Measurements from ENCODE around the gene PARD3B. TPM values are rescaled to one million over a fixed set of nuclear protein-coding genes. Genes with fewer than 3 reads are reported as not detected.

PARD3B gene
- total and polyA plus RNA-seq, 2 of the 8 experiments (the other 6 are each of a cell fraction or from before 2014, with no cell fraction given) = 1.2 to 5.7 TPM

- Histone ChIP-seq H3K27ac (ENCODE audit: low read depth, low read length) (no peak overlapping the region), H3K23me2 (ENCODE audit: low read depth, low read length) (no peaks in the 10 kb centered on the region), H2BK120ac (replicated peaks; ENCODE audit: low read depth, low read length) (no peak overlapping the region), H3K9me3 (ENCODE audit: insufficient read depth in 2 of 2, low read depth in 1 of 2, low read length in 1 of 2) (peaks cover 3 to 10% of the 10 kb centered on the region in 2 experiments), H3K27me3 (replicated peaks in 1 of 4; ENCODE audit: control insufficient read depth in 3 of 4, extremely low read depth in 1 of 4, insufficient read depth in 3 of 4, low read length in 3 of 4) (no peaks in the 10 kb centered on the region), H2BK5ac (ENCODE audit: low read depth, low read length) (no peak overlapping the region), H3K9ac (replicated peaks in 1 of 4; ENCODE audit: extremely low read depth in 1 of 4, low read depth in 3 of 4, low read length in 3 of 4) (no peak overlapping the region), H2BK12ac (ENCODE audit: low read depth, low read length) (no peak overlapping the region), H3K18ac (ENCODE audit: extremely low read depth, low read length) (no peak overlapping the region), H4K8ac (ENCODE audit: extremely low read depth, insufficient read depth, low read length) (no peak overlapping the region), H3K14ac (ENCODE audit: insufficient read length) (no peak overlapping the region), H2AFZ (ENCODE audit: low read length) (no peak overlapping the region), H2BK20ac (ENCODE audit: low read length) (no peak overlapping the region), H3K4me3 (ENCODE audit: extremely low read depth in 1 of 4, insufficient read depth in 2 of 4, low read depth in 3 of 4, low read length in 4 of 4) (no peak overlapping the region), H4K20me1 (replicated peaks in 1 of 2; ENCODE audit: control insufficient read depth in 1 of 2, insufficient read depth in 2 of 2, low read length in 2 of 2) (no peaks in the 10 kb centered on the region), H3K4me2 (ENCODE audit: insufficient read depth in 1 of 2, low read depth in 2 of 2, low read length in 2 of 2) (no peak overlapping the region), H4K5ac (ENCODE audit: insufficient read length, low read depth, low read length) (no peak overlapping the region), H3K4me1 (replicated peaks in 1 of 4; ENCODE audit: control insufficient read depth in 3 of 4, insufficient read depth in 4 of 4, low read length in 3 of 4) (peaks cover 0 to 6% (median 2%) of the 10 kb centered on the region in 4 experiments; a peak in 3 of 7 replicates), H4K91ac (replicated peaks; ENCODE audit: insufficient read length, low read length) (no peak overlapping the region), H3K23ac (ENCODE audit: insufficient read length) (no peak overlapping the region), H3K4ac (replicated peaks; ENCODE audit: insufficient read length, low read depth, low read length) (no peak overlapping the region), H2BK15ac (ENCODE audit: low read length) (no peak overlapping the region), H3K36me3 (ENCODE audit: control insufficient read depth in 2 of 4, insufficient read depth in 4 of 4, low read length in 3 of 4) (no peaks in the 10 kb centered on the region), H3K56ac (replicated peaks; ENCODE audit: insufficient read length, low read depth, low read length) (no peak overlapping the region), H2AK5ac (ENCODE audit: low read depth, low read length) (no peak overlapping the region), H3K79me1 (ENCODE audit: low read depth, low read length) (no peaks in the 10 kb centered on the region; the same call in 1 of the 2 replicates), H3K79me2 (ENCODE audit: control insufficient read depth in 1 of 2, insufficient read depth in 2 of 2, low read length in 2 of 2) (no peaks in the 10 kb centered on the region)
- no peak for FAIRE-seq
- ChIA-PET CTCF (ENCODE audit: partially characterized antibody) (interaction anchor here (1.1 kb wide), 1 partner anchor 16 kb away, joined by 4 read pairs; no protein-coding TSS in a partner anchor), POLR2A (ENCODE audit: partially characterized antibody) (no interaction called here)
- TF ChIP-seq JUND (IDR thresholded peaks at IDR 0.05; ENCODE audit: low read length) = no peak
- no peak for TF ChIP-seq CREB1 (IDR thresholded peaks at IDR 0.05)
- no peak for TF ChIP-seq HDAC6 (IDR thresholded peaks at IDR 0.05; ENCODE audit: low read depth, low read length)
- no peak for TF ChIP-seq SP2 (IDR thresholded peaks at IDR 0.05; ENCODE audit: low read length)
- no peak for TF ChIP-seq ASH2L (IDR thresholded peaks at IDR 0.05; ENCODE audit: low read length)
- no peak for TF ChIP-seq BACH1 (IDR thresholded peaks at IDR 0.05; ENCODE audit: low read length)
- TF ChIP-seq MAFK (IDR thresholded peaks at IDR 0.05; ENCODE audit: low read depth, low read length) = no peak
- TF ChIP-seq BCL11A (IDR thresholded peaks at IDR 0.05; ENCODE audit: low read depth in 2 of 2, low read length in 2 of 2) = no peak
- TF ChIP-seq RFX5 (IDR thresholded peaks at IDR 0.05; ENCODE audit: borderline replicate concordance, low read depth, low read length) = no peak
- TF ChIP-seq SIN3A (conservative IDR thresholded peaks at IDR 0.05 in 1 of 2, IDR thresholded peaks at IDR 0.05 in 1 of 2; ENCODE audit: low read depth in 1 of 2, low read length in 2 of 2) = no peak
- DNase-seq (ENCODE audit: low read depth in 1 of 2, low spot score in 2 of 2) = no peak
- WGBS, 2 experiments (ENCODE audit: extremely low coverage in 1 of 2, insufficient coverage in 1 of 2, insufficient read length in 1 of 2, insufficient replicate concordance in 2 of 2, low coverage in 1 of 2, low lambda C conversion rate in 2 of 2, missing lambda C conversion rate in 1 of 2) = 78% methylated on average over 4 of the region's 4 CpGs; no CpG with 5 or more reads in 1 of the 2 experiments
These were observed 742.0 kb downstream of the PARD3B start for GRCh38 chr2:205287316-205287715.

All from H1 (cell line).